ENCODE results near the gene RALGAPA2.

Gene RALGAPA2

GRCh38 chr20:20410678-20411077 lies 301.8 kb downstream of the RALGAPA2 start:
- in situ Hi-C loops (cut with HindIII; ENCODE audit: low sequenced_read_pairs): no loop called here
- no peak for TF ChIP-seq CTCF (IDR thresholded peaks at IDR 0.05; ENCODE audit: low read depth, low read length)
- no peak overlapping the region for H3K4me3 ChIP-seq (ENCODE audit: low read depth, low read length)
- DNase-seq (ENCODE audit: low read depth, low spot score): no peak

GRCh38 chr20:20409331-20409730 lies 303.1 kb downstream of the RALGAPA2 start:
- H3K4me3 ChIP-seq (ENCODE audit: low read depth, low read length): no peak overlapping the region
- TF ChIP-seq CTCF (IDR thresholded peaks at IDR 0.05; ENCODE audit: low read depth, low read length): no peak
- no peak for DNase-seq (ENCODE audit: low read depth, low spot score)
- in situ Hi-C loops (cut with HindIII; ENCODE audit: low sequenced_read_pairs): no loop called here

GRCh38 chr20:20407891-20408805 lies 304.3 kb downstream of the RALGAPA2 start:
- DNase-seq (ENCODE audit: low read depth, low spot score): no peak
- no peak overlapping the region for H3K4me3 ChIP-seq (ENCODE audit: low read depth, low read length)
- peak; percentile 29 for TF ChIP-seq CTCF (IDR thresholded peaks at IDR 0.05; ENCODE audit: low read depth, low read length)
- in situ Hi-C loops (cut with HindIII; ENCODE audit: low sequenced_read_pairs): no loop called here

GRCh38 chr20:20406306-20406705 lies 306.1 kb downstream of the RALGAPA2 start:
- no peak for TF ChIP-seq CTCF (IDR thresholded peaks at IDR 0.05; ENCODE audit: low read depth, low read length)

GRCh38 chr20:20405623-20406022 lies 306.8 kb downstream of the RALGAPA2 start:
- in situ Hi-C loops (cut with HindIII; ENCODE audit: low sequenced_read_pairs): no loop called here
- no peak overlapping the region for H3K4me3 ChIP-seq (ENCODE audit: low read depth, low read length)
- TF ChIP-seq CTCF (IDR thresholded peaks at IDR 0.05; ENCODE audit: low read depth, low read length): no peak
- DNase-seq (ENCODE audit: low read depth, low spot score): no peak

More at GRCh38 chr20:20406306-20406705, 306.1 kb downstream of the RALGAPA2 start:
- in situ Hi-C loops (cut with HindIII; ENCODE audit: low sequenced_read_pairs): no loop called here
- no peak overlapping the region for H3K4me3 ChIP-seq (ENCODE audit: low read depth, low read length)
- DNase-seq (ENCODE audit: low read depth, low spot score): no peak

GRCh38 chr20:20404633-20405032 lies 307.8 kb downstream of the RALGAPA2 start:
- TF ChIP-seq CTCF (IDR thresholded peaks at IDR 0.05; ENCODE audit: low read depth, low read length): no peak
- in situ Hi-C loops (cut with HindIII; ENCODE audit: low sequenced_read_pairs): no loop called here

More at GRCh38 chr20:20404633-20405032, 307.8 kb downstream of the RALGAPA2 start:
- no peak overlapping the region for H3K4me3 ChIP-seq (ENCODE audit: low read depth, low read length)
- no peak for DNase-seq (ENCODE audit: low read depth, low spot score)

Data from astrocyte of the spinal cord (primary cell).